GM18520 (cell line): Measurements from ENCODE around the gene CYCS.
"Not testable (repeated sequence)": the region's sequence is repeated elsewhere in the genome, so short reads cannot be mapped to it uniquely, and the experiment has no call there.

Experiments used
- ATAC-seq: cut with Tn5 transposase; IDR thresholded peaks from one replicate; pipeline ENCODE4 v1.9.1; 2021; ENCODE audit not compliant: unreplicated experiment

Gene CYCS

GRCh38 chr7:25125137-25125946 is at the start of gene CYCS:
Gene CYCS, minus strand, starts transcription at chr7:25125260. Its CDS starts 1,141 bp downstream, at chr7:25124119.
- ATAC-seq = peak; percentile 91

GRCh38 chr7:25173184-25173583 is 48.1 kb upstream of the CYCS start:
- no peak for ATAC-seq

GRCh38 chr7:25171516-25171915 is 46.5 kb upstream of the CYCS start:
- no peak for ATAC-seq

GRCh38 chr7:25171071-25171470 is 46.0 kb upstream of the CYCS start:
- no peak for ATAC-seq

GRCh38 chr7:25169683-25170082 is 44.6 kb upstream of the CYCS start:
- ATAC-seq = no peak

- no peak for ATAC-seq
Measured at GRCh38 chr7:25168145-25168544, 43.1 kb upstream of the CYCS start.

- ATAC-seq = no peak
Measured at GRCh38 chr7:25167262-25167843, 42.3 kb upstream of the CYCS start.

- not testable (repeated sequence) for ATAC-seq
Measured at GRCh38 chr7:25159983-25160596, 35.0 kb upstream of the CYCS start.

GRCh38 chr7:25158966-25159365 is 33.9 kb upstream of the CYCS start:
- ATAC-seq = no peak

- ATAC-seq = no peak
Measured at GRCh38 chr7:25151773-25152172, 26.7 kb upstream of the CYCS start.

- no peak for ATAC-seq
Measured at GRCh38 chr7:25149836-25150235, 24.8 kb upstream of the CYCS start.

GRCh38 chr7:25148772-25149575 is 23.9 kb upstream of the CYCS start:
- ATAC-seq = no peak

GRCh38 chr7:25143763-25144162 is 18.7 kb upstream of the CYCS start:
- no peak for ATAC-seq

GRCh38 chr7:25139536-25139935 is 14.5 kb upstream of the CYCS start:
- ATAC-seq = no peak

GRCh38 chr7:25134358-25135010 is 9.4 kb upstream of the CYCS start:
- ATAC-seq = no peak

GRCh38 chr7:25132430-25132829 is 7.4 kb upstream of the CYCS start:
- no peak for ATAC-seq

- ATAC-seq = no peak
Measured at GRCh38 chr7:25126751-25127150, 1.7 kb upstream of the CYCS start.

- ATAC-seq = no peak
Measured at GRCh38 chr7:25124465-25125136, 459 bp downstream of the CYCS start.

- no peak for ATAC-seq
Measured at GRCh38 chr7:25122373-25122772, 2.7 kb downstream of the CYCS start.

GRCh38 chr7:25121599-25121998 is 3.5 kb downstream of the CYCS start:
- no peak for ATAC-seq
